ENCODE results near the gene PRAF2. TPM values are rescaled to one million over a fixed set of nuclear protein-coding genes. Genes with fewer than 3 reads are reported as not detected.

The PRAF2 gene
- total RNA-seq, 1 experiment from 2014 or later, result 36.3 TPM

- Histone ChIP-seq H3K27ac (ENCODE audit: low read length) (no peak overlapping the region), H3K36me3 (ENCODE audit: control insufficient read depth, insufficient read depth, low read length) (0 out of 2 replicates have a peak, but pooled peaks cover 3% of the 10 kb centered on the region), H3K27me3 (ENCODE audit: control insufficient read depth, insufficient read depth, low read length) (no peaks in the 10 kb centered on the region), H3K9me3 (ENCODE audit: control insufficient read depth, insufficient read depth, low read depth, low read length) (no peaks in the 10 kb centered on the region), H3K4me3 (ENCODE audit: low read depth in 2 of 2, low read length in 2 of 2) (no peak overlapping the region), H3K4me1 (ENCODE audit: control insufficient read depth, insufficient read depth, low read length) (peaks cover 3% of the 10 kb centered on the region; the same call in 1 of the 2 replicates)
- TSS peak; percentile 26 for BruUV-seq (replicated peaks)
- no peak for TF ChIP-seq REST (IDR thresholded peaks at IDR 0.05; ENCODE audit: insufficient read depth in 1 of 2, low read depth in 2 of 2, low read length in 1 of 2)
- no peak; the same call in 1 of the 2 replicates for TF ChIP-seq CTCF (IDR thresholded peaks at IDR 0.05)
- TF ChIP-seq TCF7L2 (IDR thresholded peaks at IDR 0.05; ENCODE audit: low read depth, low read length), result no peak
- no peak for TF ChIP-seq POLR2AphosphoS5 (IDR thresholded peaks at IDR 0.05; ENCODE audit: low read depth, low read length)
- TF ChIP-seq SIN3A (IDR thresholded peaks at IDR 0.05; ENCODE audit: borderline replicate concordance, insufficient read depth, low read depth, low read length), result no peak
- CTCF ChIA-PET, result interaction anchor here (0.6 kb wide), 1 partner anchor 18 kb away, joined by 5 read pairs; no protein-coding TSS in a partner anchor
- ATAC-seq (no peak), DNase-seq (ENCODE audit: low read depth, low spot score) (no peak)
- POLR2A ChIA-PET, result no interaction called here
- in situ Hi-C loops (cut with HindIII; ENCODE audit: low pct_unique_long_range_greater_than_20kb, low sequenced_read_pairs), result no loop called here
- intact Hi-C loops (cut with micrococcal nuclease; ENCODE audit: unreplicated experiment), result loop anchor here (5.0 kb wide), 1 partner anchor 42 kb away; the partner anchor contains the start of gene MAGIX
Measured at GRCh38 chrX:49120091-49120490, 46.3 kb upstream of the PRAF2 start.

GRCh38 chrX:49117581-49117980 lies 43.8 kb upstream of the PRAF2 start:
- Histone ChIP-seq H3K4me1 (ENCODE audit: control insufficient read depth, insufficient read depth, low read length) (peaks cover 1% of the 10 kb centered on the region; the same call in 1 of the 2 replicates), H3K27ac (ENCODE audit: low read length) (no peak overlapping the region), H3K9me3 (ENCODE audit: control insufficient read depth, insufficient read depth, low read depth, low read length) (no peaks in the 10 kb centered on the region), H3K27me3 (ENCODE audit: control insufficient read depth, insufficient read depth, low read length) (no peaks in the 10 kb centered on the region), H3K4me3 (ENCODE audit: low read depth in 2 of 2, low read length in 2 of 2) (no peak overlapping the region), H3K36me3 (ENCODE audit: control insufficient read depth, insufficient read depth, low read length) (peaks cover 7% of the 10 kb centered on the region; the same call in 1 of the 2 replicates)
- ATAC-seq (no peak), DNase-seq (ENCODE audit: low read depth, low spot score) (no peak)
- ChIA-PET POLR2A (no interaction called here), CTCF (no interaction called here)
- TF ChIP-seq POLR2AphosphoS5 (IDR thresholded peaks at IDR 0.05; ENCODE audit: low read depth, low read length) (no peak), CTCF (IDR thresholded peaks at IDR 0.05) (no peak), SIN3A (IDR thresholded peaks at IDR 0.05; ENCODE audit: borderline replicate concordance, insufficient read depth, low read depth, low read length) (no peak), TCF7L2 (IDR thresholded peaks at IDR 0.05; ENCODE audit: low read depth, low read length) (no peak), REST (IDR thresholded peaks at IDR 0.05; ENCODE audit: insufficient read depth in 1 of 2, low read depth in 2 of 2, low read length in 1 of 2) (no peak)
- no TSS peak for BruUV-seq (replicated peaks)
- intact Hi-C loops (cut with micrococcal nuclease; ENCODE audit: unreplicated experiment) (no loop called here), in situ Hi-C loops (cut with HindIII; ENCODE audit: low pct_unique_long_range_greater_than_20kb, low sequenced_read_pairs) (no loop called here)

Data from Panc1 (cell line).